HG03342 (cell line): ENCODE measurements around the gene TM4SF5.
A peak's percentile ranks its signal among the peaks of the same experiment; 100 is the strongest.

Source experiments
- ATAC-seq: cut with Tn5 transposase; IDR thresholded peaks from one replicate; pipeline ENCODE4 v1.9.1; 2021; ENCODE audit warnings: mild to moderate bottlenecking, moderate library complexity; ENCODE audit not compliant: unreplicated experiment

The TM4SF5 gene

GRCh38 chr17:4788807-4789700 is 17.4 kb downstream of the TM4SF5 start, which contains the start of gene GLTPD2:
TSS of gene GLTPD2 (plus strand) at chr17:4788964. CDS start at chr17:4789012, 48 bp downstream.
- no peak for ATAC-seq

- no peak for ATAC-seq
Measured at GRCh38 chr17:4789701-4789950, 17.9 kb downstream of the TM4SF5 start.

GRCh38 chr17:4789951-4790704 is 18.4 kb downstream of the TM4SF5 start:
- peak; percentile 83 for ATAC-seq

GRCh38 chr17:4790705-4791088 is 19.0 kb downstream of the TM4SF5 start:
- ATAC-seq, result no peak

GRCh38 chr17:4795168-4795567 is 23.5 kb downstream of the TM4SF5 start:
- ATAC-seq, result no peak

- ATAC-seq, result no peak
Measured at GRCh38 chr17:4796552-4796920, 24.9 kb downstream of the TM4SF5 start.

GRCh38 chr17:4800462-4801196 is 28.9 kb downstream of the TM4SF5 start:
- ATAC-seq, result no peak

GRCh38 chr17:4802228-4802627 is 30.5 kb downstream of the TM4SF5 start, which contains the start of gene C17orf114:
TSS of gene C17orf114 (minus strand) at chr17:4802328.
- no peak for ATAC-seq

GRCh38 chr17:4806456-4806776 is 34.7 kb downstream of the TM4SF5 start:
- ATAC-seq, result no peak

- ATAC-seq, result peak; percentile 88
Measured at GRCh38 chr17:4806777-4807604, 35.3 kb downstream of the TM4SF5 start, which contains the start of gene PLD2. TSS of gene PLD2 (plus strand) at chr17:4807152. CDS start at chr17:4807773, 621 bp downstream.

GRCh38 chr17:4807605-4808377 is 36.1 kb downstream of the TM4SF5 start:
- no peak for ATAC-seq

GRCh38 chr17:4808378-4808767 is 36.7 kb downstream of the TM4SF5 start:
- no peak for ATAC-seq

- ATAC-seq, result no peak
Measured at GRCh38 chr17:4810696-4811290, 39.1 kb downstream of the TM4SF5 start.

- ATAC-seq, result no peak
Measured at GRCh38 chr17:4811471-4811870, 39.8 kb downstream of the TM4SF5 start.

GRCh38 chr17:4812690-4813089 is 41.0 kb downstream of the TM4SF5 start:
- no peak for ATAC-seq

- ATAC-seq, result no peak
Measured at GRCh38 chr17:4815043-4815675, 43.5 kb downstream of the TM4SF5 start.

- ATAC-seq, result no peak
Measured at GRCh38 chr17:4816826-4817225, 45.1 kb downstream of the TM4SF5 start.

- ATAC-seq, result no peak
Measured at GRCh38 chr17:4818276-4818675, 46.6 kb downstream of the TM4SF5 start.

GRCh38 chr17:4822835-4823234 is 51.1 kb downstream of the TM4SF5 start:
- ATAC-seq, result no peak
